Calu3 (cell line): ENCODE results near the gene CUTA. TPM values are rescaled to one million over a fixed set of nuclear protein-coding genes. Genes with fewer than 3 reads are reported as not detected.
A peak's percentile ranks its signal among the peaks of the same experiment; 100 is the strongest.
"Not testable (repeated sequence)": the region's sequence is repeated elsewhere in the genome, so short reads cannot be mapped to it uniquely, and the experiment has no call there.

Experiments
- BruUV-seq: library from RNA; stranded (reverse); fragments of 400-500 nt; replicated peaks from 2 replicates; lab custom pipeline; 2021; lab: Mats Ljungman, UMichigan
- CTCF ChIA-PET: fragments of 300-600 bp; sonication (Branson Sonifier 250); formaldehyde crosslinking; loops from one replicate; lab custom pipeline; 2022; ENCODE audit warnings: antibody characterized with exemption; lab: Charles Lee
- DNase-seq: peaks from one replicate; pipeline ENCODE4 v3.0.0; 2022
- H3K27ac Mint-ChIP-seq: one replicate; pipeline ENCODE4 v1.8.0; 2022; ENCODE audit warnings: mixed read lengths; ENCODE audit not compliant: unreplicated experiment
- H3K27me3 Mint-ChIP-seq: one replicate; pipeline ENCODE4 v1.8.0; 2022; ENCODE audit warnings: mixed read lengths; ENCODE audit not compliant: unreplicated experiment
- H3K36me3 Mint-ChIP-seq: one replicate; pipeline ENCODE4 v1.8.0; 2022; ENCODE audit warnings: mild to moderate bottlenecking, moderate library complexity, mixed read lengths; ENCODE audit not compliant: insufficient read depth, unreplicated experiment
- H3K4me1 Mint-ChIP-seq: one replicate; pipeline ENCODE4 v1.8.0; 2022; ENCODE audit warnings: mild to moderate bottlenecking, low read depth, mixed read lengths; ENCODE audit not compliant: unreplicated experiment
- H3K4me3 Mint-ChIP-seq: one replicate; pipeline ENCODE4 v1.8.0; 2022; ENCODE audit warnings: mild to moderate bottlenecking, low read depth, moderate library complexity, mixed read lengths; ENCODE audit not compliant: unreplicated experiment
- H3K9me3 Mint-ChIP-seq: one replicate; pipeline ENCODE4 v1.8.0; 2022; ENCODE audit warnings: low read depth, mixed read lengths; ENCODE audit not compliant: unreplicated experiment
- intact Hi-C: fragments of 100-400 bp; cut with micrococcal nuclease; formaldehyde crosslinking; loops from one replicate; pipeline ENCODE4 v1.10.0; 2022; ENCODE audit not compliant: unreplicated experiment
- total RNA-seq: library from RNA; stranded (reverse); gene quantifications from 2 replicates; pipeline ENCODE4 v1.2.3, GENCODE V29; 2022
- TF ChIP-seq, protein P1 (sequence below): fragments of 200-600 bp; IDR thresholded peaks from one replicate; pipeline ENCODE4 v1.8.0; 2022; ENCODE audit warnings: antibody characterized with exemption; ENCODE audit not compliant: unreplicated experiment

The CUTA gene
- total RNA-seq, 1 experiment from 2014 or later = 172 TPM

DNA sequence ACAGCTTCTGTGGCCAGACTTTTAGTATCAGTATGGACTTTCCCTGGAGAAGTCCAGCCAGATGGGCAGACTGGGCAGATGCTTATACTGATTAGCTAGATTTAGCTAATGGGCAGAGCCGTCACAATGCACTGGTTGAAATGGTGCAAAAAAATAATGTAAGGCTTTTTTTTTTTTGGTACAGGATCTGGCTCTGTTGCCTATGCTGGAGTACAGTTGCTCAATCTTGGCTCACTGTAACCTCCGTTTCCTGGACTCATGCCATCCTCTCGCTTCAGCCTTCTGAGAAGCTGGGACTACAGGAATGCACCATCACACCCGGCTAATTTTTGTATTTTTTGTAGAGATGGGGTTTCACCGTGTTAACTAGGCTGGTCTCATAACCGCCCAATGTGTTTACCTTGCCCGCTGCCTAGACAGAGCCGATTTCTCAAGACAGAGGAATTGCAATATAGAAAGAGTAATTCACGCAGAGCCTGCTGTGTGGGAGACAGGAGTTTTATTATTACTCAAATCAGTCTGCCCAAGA is 42.7 kb downstream of the CUTA start:
- H3K27ac Mint-ChIP-seq = no peak overlapping the region
- H3K27me3 Mint-ChIP-seq = no peaks in the 10 kb centered on the region
- intact Hi-C loops = no loop called here
- CTCF ChIA-PET = interaction anchor here (0.6 to 1.6 kb wide), 7 partner anchors 9 to 1362 kb away, joined by 3 to 7 read pairs (median 4); no protein-coding TSS in a partner anchor
- peaks cover 26% of the 10 kb centered on the region for H3K4me1 Mint-ChIP-seq
- no peaks in the 10 kb centered on the region for H3K9me3 Mint-ChIP-seq
- BruUV-seq = no TSS peak
- H3K4me3 Mint-ChIP-seq = no peak overlapping the region
- DNase-seq = peak; percentile 78
- no peaks in the 10 kb centered on the region for H3K36me3 Mint-ChIP-seq
- TF ChIP-seq, protein P1, sequence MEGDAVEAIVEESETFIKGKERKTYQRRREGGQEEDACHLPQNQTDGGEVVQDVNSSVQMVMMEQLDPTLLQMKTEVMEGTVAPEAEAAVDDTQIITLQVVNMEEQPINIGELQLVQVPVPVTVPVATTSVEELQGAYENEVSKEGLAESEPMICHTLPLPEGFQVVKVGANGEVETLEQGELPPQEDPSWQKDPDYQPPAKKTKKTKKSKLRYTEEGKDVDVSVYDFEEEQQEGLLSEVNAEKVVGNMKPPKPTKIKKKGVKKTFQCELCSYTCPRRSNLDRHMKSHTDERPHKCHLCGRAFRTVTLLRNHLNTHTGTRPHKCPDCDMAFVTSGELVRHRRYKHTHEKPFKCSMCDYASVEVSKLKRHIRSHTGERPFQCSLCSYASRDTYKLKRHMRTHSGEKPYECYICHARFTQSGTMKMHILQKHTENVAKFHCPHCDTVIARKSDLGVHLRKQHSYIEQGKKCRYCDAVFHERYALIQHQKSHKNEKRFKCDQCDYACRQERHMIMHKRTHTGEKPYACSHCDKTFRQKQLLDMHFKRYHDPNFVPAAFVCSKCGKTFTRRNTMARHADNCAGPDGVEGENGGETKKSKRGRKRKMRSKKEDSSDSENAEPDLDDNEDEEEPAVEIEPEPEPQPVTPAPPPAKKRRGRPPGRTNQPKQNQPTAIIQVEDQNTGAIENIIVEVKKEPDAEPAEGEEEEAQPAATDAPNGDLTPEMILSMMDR = no peak

DNA sequence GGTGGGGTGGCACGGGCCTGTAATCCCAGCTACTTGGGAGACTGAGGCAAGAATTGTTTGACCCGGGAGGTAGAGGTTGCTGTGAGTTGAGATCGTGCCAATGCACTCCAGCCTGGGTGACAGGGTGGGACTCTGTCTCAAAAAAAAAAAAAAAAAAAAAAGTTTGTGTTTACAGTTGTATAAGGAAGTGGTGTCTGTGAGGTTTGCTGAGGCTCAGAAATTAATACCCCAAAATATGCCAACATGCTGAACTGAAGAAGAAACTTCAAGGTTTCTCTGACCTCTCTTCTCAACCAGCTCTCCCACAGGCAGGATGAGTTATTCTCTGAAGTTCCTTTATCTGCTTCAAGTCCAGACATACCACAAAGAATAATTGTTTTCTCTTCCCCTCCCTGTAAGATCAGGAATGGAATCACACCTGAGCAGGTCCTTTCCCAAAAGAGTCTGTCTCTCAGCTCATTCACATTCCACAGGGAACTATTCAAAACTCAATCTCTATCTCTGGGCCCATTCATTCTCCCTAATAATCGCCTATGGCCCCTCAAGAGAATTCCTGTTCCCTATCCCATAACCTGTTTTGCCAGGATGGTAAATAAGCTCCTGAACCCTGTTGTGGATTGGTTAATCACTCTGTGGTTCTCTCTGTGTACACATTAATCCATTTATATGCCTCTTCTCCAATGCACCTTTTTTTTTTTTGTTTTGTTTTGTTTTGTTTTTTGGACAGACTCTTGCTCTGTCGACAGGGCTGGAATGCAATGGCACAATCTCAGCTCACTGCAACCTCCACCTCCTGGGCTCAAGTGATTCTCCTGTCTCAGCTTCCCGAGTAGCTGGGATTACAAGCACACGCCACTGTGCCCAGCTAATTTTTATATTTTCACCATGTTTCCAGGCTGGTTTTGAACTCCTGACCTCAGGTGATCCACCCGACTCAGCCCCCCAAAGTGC is 43.7 kb downstream of the CUTA start:
- TF ChIP-seq, protein P1 = no peak
- H3K27me3 Mint-ChIP-seq = no peaks in the 10 kb centered on the region
- H3K4me3 Mint-ChIP-seq = no peak overlapping the region
- no peaks in the 10 kb centered on the region for H3K36me3 Mint-ChIP-seq
- BruUV-seq = no TSS peak
- no peaks in the 10 kb centered on the region for H3K9me3 Mint-ChIP-seq
- H3K27ac Mint-ChIP-seq = no peak overlapping the region
- intact Hi-C loops = no loop called here
- H3K4me1 Mint-ChIP-seq = peaks cover 26% of the 10 kb centered on the region
- CTCF ChIA-PET = interaction anchor here (0.6 to 1.6 kb wide), 7 partner anchors 12 to 170 kb away, joined by 3 to 7 read pairs (median 3); partner anchors contain the start of gene HSD17B8
- DNase-seq = no peak

DNA sequence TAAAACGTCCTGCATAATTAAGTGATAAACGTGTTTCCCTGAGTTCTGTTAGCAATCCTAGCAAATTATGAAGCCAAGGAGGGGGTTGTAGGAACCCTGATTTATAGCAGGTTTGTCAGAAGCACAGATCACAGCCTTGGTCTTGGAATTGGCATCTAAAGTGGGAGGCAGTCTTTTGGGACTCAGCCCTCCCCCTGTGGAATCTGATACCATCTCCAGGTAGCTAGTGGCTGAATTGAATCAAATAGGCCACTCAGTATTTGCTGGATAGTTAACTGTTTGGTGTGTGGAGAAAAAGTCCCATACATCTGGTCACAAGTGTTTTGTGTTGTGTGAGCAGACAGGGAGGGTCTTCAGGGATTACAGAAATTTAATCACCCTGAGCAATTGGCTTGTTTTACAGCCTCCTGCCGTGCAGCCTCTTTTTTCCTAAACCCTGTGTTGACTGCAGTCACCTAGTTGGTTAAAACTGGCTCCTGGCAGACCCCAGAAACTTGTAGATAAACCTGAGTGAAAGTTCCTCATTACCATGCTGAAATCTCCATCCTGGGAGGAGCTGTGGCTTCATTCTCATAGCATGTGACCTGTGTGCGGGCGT is 45.3 kb downstream of the CUTA start:
- Mint-ChIP-seq H3K9me3 (no peaks in the 10 kb centered on the region), H3K27me3 (no peaks in the 10 kb centered on the region), H3K4me1 (peaks cover 26% of the 10 kb centered on the region), H3K36me3 (no peaks in the 10 kb centered on the region), H3K4me3 (no peak overlapping the region), H3K27ac (no peak overlapping the region)
- BruUV-seq = no TSS peak
- intact Hi-C loops = no loop called here
- DNase-seq = no peak
- TF ChIP-seq, protein P1 = no peak
- CTCF ChIA-PET = no interaction called here

DNA sequence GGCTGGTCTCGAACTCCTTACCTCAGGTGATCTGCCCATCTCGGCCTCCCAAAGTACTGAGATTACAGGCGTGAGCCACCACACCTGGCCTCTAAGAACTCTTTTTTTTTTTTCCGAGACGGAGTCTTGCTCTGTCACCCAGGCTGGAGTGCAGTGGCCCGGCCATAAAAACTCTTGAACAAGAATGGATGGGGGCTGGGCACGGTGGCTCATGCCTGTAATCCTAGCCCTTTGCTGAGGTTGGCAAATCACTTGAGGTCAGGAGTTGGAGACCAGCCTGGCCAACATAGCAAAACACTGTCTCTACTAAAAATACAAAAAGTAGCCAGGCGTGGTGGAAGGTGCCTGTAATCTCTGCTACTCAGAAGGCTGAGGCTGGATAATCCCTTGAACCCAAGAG is 46.0 kb downstream of the CUTA start:
- H3K36me3 Mint-ChIP-seq, H3K27me3 Mint-ChIP-seq, H3K9me3 Mint-ChIP-seq, H3K4me3 Mint-ChIP-seq, DNase-seq, BruUV-seq, intact Hi-C loops, H3K27ac Mint-ChIP-seq, CTCF ChIA-PET: not testable (repeated sequence)
- H3K4me1 Mint-ChIP-seq = peaks cover 26% of the 10 kb centered on the region

DNA sequence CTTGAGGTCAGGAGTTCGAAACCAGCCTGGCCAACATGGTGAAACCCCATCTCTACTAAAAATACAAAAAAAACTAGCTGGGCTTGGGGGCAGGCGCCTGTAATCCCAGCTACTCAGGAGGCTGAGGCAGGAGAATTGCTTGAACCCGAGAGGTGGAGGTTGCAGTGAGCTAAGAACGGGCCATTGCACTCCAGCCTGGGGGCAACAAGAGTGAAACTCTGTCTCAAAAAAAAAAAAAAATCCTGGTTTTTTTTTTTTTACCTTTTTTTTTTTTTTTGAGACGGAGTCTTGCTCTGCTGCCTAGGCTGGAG is 50.2 kb downstream of the CUTA start:
- H3K27ac Mint-ChIP-seq, H3K36me3 Mint-ChIP-seq, DNase-seq, intact Hi-C loops, BruUV-seq, H3K27me3 Mint-ChIP-seq, H3K9me3 Mint-ChIP-seq, H3K4me3 Mint-ChIP-seq: not testable (repeated sequence)
- H3K4me1 Mint-ChIP-seq = peaks cover 16% of the 10 kb centered on the region
- CTCF ChIA-PET = interaction anchor here (0.7 kb wide), 1 partner anchor 47 kb away, joined by 5 read pairs; no protein-coding TSS in a partner anchor
